Esophagus muscularis mucosa (tissue), 4 donors: ENCODE measurements around the gene SLC28A1.

ENCODE experiments used
- CTCF ChIP-seq, 3 experiments: fragments of 200-600 bp in 2 of 3; fragments of 450-650 bp in 1 of 3; sonication (generic) in 2 of 3; IDR thresholded peaks; one replicate each; pipeline ENCODE4 v1.5.1; 2017 to 2019; ENCODE audit warnings: antibody characterized with exemption in 3 of 3, mild to moderate bottlenecking in 2 of 3, moderate library complexity in 1 of 3
- EP300 ChIP-seq: sonication (generic); formaldehyde crosslinking; IDR thresholded peaks from one replicate; pipeline ENCODE4 v1.6.1; 2017; ENCODE audit warnings: antibody characterized with exemption
- POLR2A ChIP-seq: fragments of 450-650 bp; IDR thresholded peaks from one replicate; pipeline ENCODE4 v1.6.1; 2017; ENCODE audit warnings: antibody characterized with exemption, moderate library complexity, mild to moderate bottlenecking, low read depth

GRCh38 chr15:84944861-84945260 lies 60.4 kb downstream of the SLC28A1 start:
- TF ChIP-seq CTCF (IDR thresholded peaks at IDR 0.05) (no peak), EP300 (no peak), POLR2A (no peak)
